ENCODE data around the gene C4orf50. TPM values are rescaled to one million over a fixed set of nuclear protein-coding genes. Genes with fewer than 3 reads are reported as not detected.
"Not testable (repeated sequence)": the region's sequence is repeated elsewhere in the genome, so short reads cannot be mapped to it uniquely, and the experiment has no call there.

The C4orf50 gene
- polyA plus RNA-seq, 1 donor from 2014 or later: not detected

- peaks cover 17% of the 10 kb centered on the region for H3K27me3 Mint-ChIP-seq
- H3K9me3 Mint-ChIP-seq: peaks cover 0 to 3% (median 0%) of the 10 kb centered on the region in 3 donors
- H3K4me1 Mint-ChIP-seq: peaks cover 0 to 2% (median 0%) of the 10 kb centered on the region in 3 donors
- no peak overlapping the region for H3K4me3 Mint-ChIP-seq
- no peak overlapping the region for H3K27ac Mint-ChIP-seq
- H3K36me3 Mint-ChIP-seq: no peaks in the 10 kb centered on the region
These were observed 18.9 kb downstream of the C4orf50 start for GRCh38 chr4:5999356-5999755.

DNA sequence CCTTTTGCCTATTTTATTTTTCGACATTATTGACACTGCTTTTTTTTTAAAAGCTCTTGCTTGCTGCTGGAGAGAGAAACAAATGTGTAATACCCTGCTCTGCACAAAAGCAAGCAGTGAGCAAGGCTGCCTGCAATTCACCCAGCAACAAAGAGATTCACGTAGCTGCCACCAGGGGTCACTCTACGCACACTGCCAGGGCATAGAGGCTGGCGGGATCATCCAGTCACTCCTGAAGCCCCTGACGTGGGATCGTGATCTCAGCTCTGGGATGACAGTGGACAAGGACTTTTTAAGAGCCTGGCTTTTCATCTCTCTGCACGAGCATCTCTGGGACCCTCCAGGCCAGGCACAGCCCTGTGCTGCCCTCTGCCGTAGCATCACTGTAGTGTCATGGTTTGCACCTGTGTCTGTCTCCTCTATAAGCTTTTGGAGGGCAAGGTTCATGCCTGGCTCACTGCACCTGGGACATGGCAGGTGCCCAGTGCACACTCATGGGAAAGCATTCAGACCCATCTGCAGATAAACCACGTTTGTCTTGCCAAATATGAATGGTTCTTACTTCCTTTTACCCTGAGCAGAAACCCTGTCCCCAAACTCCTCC is 19.8 kb downstream of the C4orf50 start:
- Mint-ChIP-seq H3K27ac (no peak overlapping the region), H3K9me3 (peaks cover 0 to 3% (median 0%) of the 10 kb centered on the region in 3 donors), H3K4me3 (no peak overlapping the region), H3K36me3 (no peaks in the 10 kb centered on the region), H3K27me3 (peaks cover 17% of the 10 kb centered on the region), H3K4me1 (peaks cover 0 to 2% (median 0%) of the 10 kb centered on the region in 3 donors)

DNA sequence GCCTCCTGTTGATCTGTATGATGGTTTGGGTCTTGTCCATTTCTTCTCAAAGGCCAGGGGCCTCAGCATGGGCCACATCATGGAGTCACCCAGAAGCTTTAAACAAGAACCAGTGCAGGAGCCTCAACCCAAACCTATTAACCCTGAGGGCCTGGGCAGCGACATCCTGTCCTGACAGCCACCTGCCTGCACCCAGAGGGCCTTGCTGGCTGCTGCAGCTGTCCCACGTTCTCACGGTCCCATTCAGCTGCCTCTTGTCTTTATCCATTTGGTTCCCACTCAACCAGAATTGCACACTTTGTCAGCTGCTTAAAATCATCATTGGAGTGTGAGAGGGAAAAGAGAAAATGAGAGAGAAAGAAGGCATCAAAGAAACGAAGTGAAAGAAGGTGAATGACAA is 21.6 kb downstream of the C4orf50 start:
- Mint-ChIP-seq H3K27ac (no peak overlapping the region), H3K27me3 (peaks cover 17% of the 10 kb centered on the region), H3K36me3 (no peaks in the 10 kb centered on the region), H3K9me3 (peaks cover 0 to 3% (median 0%) of the 10 kb centered on the region in 3 donors), H3K4me1 (peaks cover 0 to 2% (median 0%) of the 10 kb centered on the region in 3 donors), H3K4me3 (no peak overlapping the region)

GRCh38 chr4:5995901-5996623 is 22.2 kb downstream of the C4orf50 start:
- H3K36me3 Mint-ChIP-seq: no peaks in the 10 kb centered on the region
- peaks cover 0 to 2% (median 0%) of the 10 kb centered on the region in 3 donors for H3K4me1 Mint-ChIP-seq
- no peak overlapping the region for H3K4me3 Mint-ChIP-seq
- no peak overlapping the region for H3K27ac Mint-ChIP-seq
- H3K9me3 Mint-ChIP-seq: peaks cover 0 to 3% (median 0%) of the 10 kb centered on the region in 3 donors
- H3K27me3 Mint-ChIP-seq: peaks cover 17% of the 10 kb centered on the region

DNA sequence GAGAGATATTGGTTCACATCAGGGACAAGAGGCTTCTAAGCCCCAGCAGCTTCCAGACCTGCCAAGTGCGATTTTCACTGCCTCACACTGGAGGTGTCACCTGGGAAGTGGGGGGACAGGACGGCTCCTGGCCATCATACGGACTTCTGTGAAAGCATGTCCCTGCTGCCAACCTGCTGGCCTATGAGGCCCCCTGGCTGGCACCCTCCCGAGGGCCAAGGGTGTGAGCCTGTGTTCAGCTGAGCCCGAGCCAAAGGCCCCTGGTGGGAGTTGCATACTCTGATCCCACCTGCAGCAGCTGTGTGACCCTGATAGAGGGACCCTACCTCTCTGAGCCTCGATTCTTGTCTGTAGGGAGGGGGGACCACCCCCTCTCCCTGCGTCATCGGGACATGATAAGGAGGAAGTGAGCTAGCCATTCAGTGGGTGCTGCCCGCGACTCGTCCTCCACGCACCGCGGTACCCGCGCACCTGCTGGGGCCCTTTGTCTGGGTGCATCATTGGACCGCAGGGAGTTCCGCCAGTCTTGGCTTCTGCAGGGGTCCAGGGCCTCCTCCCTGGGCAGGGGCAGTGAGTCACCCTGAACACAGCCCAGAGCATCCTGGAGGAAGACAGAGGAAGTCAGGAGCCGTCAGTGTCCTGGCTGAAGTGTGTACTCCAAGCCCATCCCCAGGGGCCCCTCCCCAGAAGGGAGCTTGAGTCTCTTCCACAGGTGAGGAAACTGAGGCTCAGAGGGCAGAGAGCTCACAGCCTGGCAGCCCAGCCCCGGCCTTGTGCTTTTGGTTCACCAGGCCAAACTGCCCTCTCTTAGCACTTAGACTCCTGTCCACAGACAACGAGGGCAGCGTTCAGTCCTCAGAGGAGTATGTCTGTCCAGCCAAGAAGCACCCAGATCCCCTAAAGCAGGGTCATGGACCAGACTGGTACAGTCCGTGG is 24.1 kb downstream of the C4orf50 start:
- Mint-ChIP-seq H3K4me1 (peaks cover 0 to 4% (median 0%) of the 10 kb centered on the region in 3 donors), H3K4me3 (no peak overlapping the region), H3K27me3 (peaks cover 12% of the 10 kb centered on the region), H3K27ac (no peak overlapping the region), H3K9me3 (peaks cover 0 to 1% (median 0%) of the 10 kb centered on the region in 3 donors), H3K36me3 (no peaks in the 10 kb centered on the region)

DNA sequence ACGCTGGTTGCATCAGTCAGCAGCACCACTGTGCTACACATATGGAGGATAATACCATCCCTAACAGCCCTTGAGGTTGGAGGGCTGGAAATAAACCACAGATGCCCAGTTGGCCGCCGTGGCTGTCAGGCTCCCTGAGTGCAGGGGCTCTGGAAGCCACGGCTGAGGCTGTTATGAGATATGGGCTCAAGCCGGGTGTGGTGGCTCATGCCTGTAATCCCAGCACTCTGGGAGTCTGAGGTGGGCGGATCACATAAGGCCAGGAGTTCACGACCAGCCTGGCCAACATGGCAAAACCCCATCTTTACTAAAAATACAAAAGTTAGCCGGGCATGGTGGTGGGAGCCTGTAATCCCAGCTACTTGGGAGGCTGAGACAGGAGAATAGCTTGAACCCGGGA is 24.9 kb downstream of the C4orf50 start:
- not testable (repeated sequence) for H3K4me1 Mint-ChIP-seq, H3K4me3 Mint-ChIP-seq, H3K9me3 Mint-ChIP-seq, H3K36me3 Mint-ChIP-seq, H3K27ac Mint-ChIP-seq
- peaks cover 12% of the 10 kb centered on the region for H3K27me3 Mint-ChIP-seq

DNA sequence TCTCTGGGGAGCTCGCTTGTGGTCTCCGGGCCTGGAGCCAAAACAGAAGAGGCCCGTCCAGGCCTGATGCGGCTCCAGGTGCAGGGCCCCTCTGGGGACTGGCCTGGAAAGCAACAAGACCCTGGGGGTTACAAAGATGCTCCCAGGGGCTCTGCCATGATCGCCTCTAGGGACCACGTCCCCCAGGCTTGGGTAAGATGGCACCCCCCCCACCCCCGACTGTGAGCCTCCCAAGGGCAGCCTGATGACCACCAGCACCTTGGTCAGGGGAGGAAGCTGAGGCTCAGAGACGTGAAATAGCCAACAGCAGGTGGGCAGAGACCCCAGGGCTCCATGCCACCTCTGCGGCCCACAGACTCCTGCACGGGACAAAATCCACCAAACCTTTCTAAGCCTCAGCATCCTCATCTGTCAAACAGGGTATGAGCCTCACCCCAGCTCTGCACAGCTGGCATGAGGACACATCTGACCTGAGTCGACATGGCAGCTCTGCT is 25.4 kb downstream of the C4orf50 start:
- Mint-ChIP-seq H3K4me3 (no peak overlapping the region), H3K36me3 (no peaks in the 10 kb centered on the region), H3K27ac (no peak overlapping the region), H3K9me3 (peaks cover 0 to 4% (median 0%) of the 10 kb centered on the region in 3 donors), H3K27me3 (peaks cover 10% of the 10 kb centered on the region), H3K4me1 (peaks cover 0 to 2% (median 0%) of the 10 kb centered on the region in 3 donors)

GRCh38 chr4:5992171-5992827 is 25.9 kb downstream of the C4orf50 start:
- peaks cover 0 to 4% (median 0%) of the 10 kb centered on the region in 3 donors for H3K9me3 Mint-ChIP-seq
- no peak overlapping the region for H3K4me3 Mint-ChIP-seq
- no peaks in the 10 kb centered on the region for H3K36me3 Mint-ChIP-seq
- H3K27ac Mint-ChIP-seq: no peak overlapping the region
- peaks cover 0 to 2% (median 0%) of the 10 kb centered on the region in 3 donors for H3K4me1 Mint-ChIP-seq
- peaks cover 9% of the 10 kb centered on the region for H3K27me3 Mint-ChIP-seq

DNA sequence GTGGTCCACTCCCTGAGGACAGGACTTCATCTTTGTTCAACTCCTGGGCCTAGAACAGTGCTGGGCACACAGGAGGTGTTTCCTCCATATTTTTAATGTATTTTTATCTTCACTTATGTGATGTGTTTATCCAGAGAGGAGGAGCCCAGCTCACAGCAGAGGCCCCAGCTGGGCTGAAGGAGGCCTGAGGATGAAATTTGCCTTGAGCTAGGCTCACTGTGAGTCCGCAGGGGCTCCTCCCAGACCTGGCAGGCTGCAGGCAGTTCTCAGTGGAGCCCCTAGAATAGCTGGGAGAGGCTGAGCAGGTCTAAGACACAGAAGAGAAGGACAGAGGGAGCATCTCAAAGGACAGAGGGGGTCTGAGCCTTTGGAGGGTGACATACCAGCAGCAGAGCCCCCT is 26.8 kb downstream of the C4orf50 start:
- Mint-ChIP-seq H3K27me3 (peaks cover 3% of the 10 kb centered on the region), H3K36me3 (no peaks in the 10 kb centered on the region), H3K4me3 (no peak overlapping the region), H3K4me1 (peaks cover 0 to 2% (median 0%) of the 10 kb centered on the region in 3 donors), H3K9me3 (peaks cover 0 to 3% (median 2%) of the 10 kb centered on the region in 3 donors), H3K27ac (no peak overlapping the region)

GRCh38 chr4:5990446-5991160 is 27.6 kb downstream of the C4orf50 start:
- no peaks in the 10 kb centered on the region for H3K27me3 Mint-ChIP-seq
- H3K4me1 Mint-ChIP-seq: peaks cover 0 to 2% (median 0%) of the 10 kb centered on the region in 3 donors
- H3K4me3 Mint-ChIP-seq: no peak overlapping the region
- no peaks in the 10 kb centered on the region for H3K36me3 Mint-ChIP-seq
- no peak overlapping the region for H3K27ac Mint-ChIP-seq
- H3K9me3 Mint-ChIP-seq: peaks cover 0 to 3% (median 2%) of the 10 kb centered on the region in 3 donors

DNA sequence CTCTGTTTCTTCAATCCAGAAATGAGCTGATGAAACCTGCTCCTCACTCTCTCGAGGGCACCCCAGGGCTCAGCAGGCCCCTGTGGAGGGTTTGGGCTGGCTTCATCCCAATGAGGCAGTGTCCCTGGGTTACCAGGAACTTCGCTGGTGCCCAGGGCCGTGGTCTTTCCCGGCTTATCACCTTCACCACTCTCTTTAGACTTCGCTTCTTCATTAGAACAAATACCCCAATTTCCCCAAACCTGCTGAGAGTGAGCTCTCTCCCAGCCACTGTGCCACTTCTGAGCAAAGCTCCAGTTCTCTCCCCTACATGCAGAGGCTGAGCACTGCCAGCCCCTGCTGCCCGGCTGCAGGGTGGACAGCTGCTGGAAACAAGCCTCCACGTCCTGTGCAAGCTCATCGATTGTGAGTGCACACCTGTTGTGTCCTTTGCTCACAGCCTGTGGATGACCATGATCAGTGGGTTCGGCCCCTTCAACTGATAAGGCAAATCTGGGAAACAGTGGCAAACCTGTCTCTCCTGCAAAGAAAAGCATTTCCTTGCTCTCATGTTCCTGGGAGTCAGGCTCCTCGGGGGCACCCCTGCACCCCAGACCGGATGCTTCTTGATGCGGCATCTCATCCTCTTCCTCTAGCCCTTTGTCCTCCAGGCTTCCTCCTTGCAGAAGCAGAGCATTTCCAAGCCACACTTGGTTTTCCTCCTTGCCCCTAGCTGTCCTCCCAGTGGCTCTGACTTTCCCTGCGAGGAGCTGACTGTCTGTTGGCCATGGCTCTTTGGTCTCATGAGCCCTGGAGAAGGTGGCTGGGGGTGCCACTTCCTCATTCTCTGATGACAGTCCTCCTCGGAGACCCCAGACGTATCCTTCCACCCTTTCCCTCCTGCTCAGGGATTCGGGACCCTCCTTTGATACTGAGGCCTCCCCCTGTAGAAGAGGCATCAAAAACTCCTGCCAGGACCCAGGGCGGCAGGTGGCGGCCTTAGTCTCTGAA is 28.7 kb downstream of the C4orf50 start:
- Mint-ChIP-seq H3K27me3 (no peaks in the 10 kb centered on the region), H3K4me1 (peaks cover 0 to 2% (median 0%) of the 10 kb centered on the region in 3 donors), H3K4me3 (no peak overlapping the region), H3K36me3 (no peaks in the 10 kb centered on the region), H3K27ac (no peak overlapping the region), H3K9me3 (peaks cover 5 to 6% (median 5%) of the 10 kb centered on the region in 3 donors)

- no peaks in the 10 kb centered on the region for H3K27me3 Mint-ChIP-seq
- H3K9me3 Mint-ChIP-seq: peaks cover 5 to 17% (median 7%) of the 10 kb centered on the region in 3 donors
- no peak overlapping the region for H3K4me3 Mint-ChIP-seq
- H3K4me1 Mint-ChIP-seq: peaks cover 0 to 2% (median 0%) of the 10 kb centered on the region in 3 donors
- H3K27ac Mint-ChIP-seq: no peak overlapping the region
- H3K36me3 Mint-ChIP-seq: no peaks in the 10 kb centered on the region
These were observed 30.0 kb downstream of the C4orf50 start for GRCh38 chr4:5988086-5988845.
